HG03457 (cell line): Measurements from ENCODE around the gene IL24.

Experiments used
- ATAC-seq: cut with Tn5 transposase; IDR thresholded peaks from one replicate; pipeline ENCODE4 v1.9.1; 2021; ENCODE audit warnings: moderate number of reproducible peaks; ENCODE audit not compliant: unreplicated experiment

Gene IL24

DNA sequence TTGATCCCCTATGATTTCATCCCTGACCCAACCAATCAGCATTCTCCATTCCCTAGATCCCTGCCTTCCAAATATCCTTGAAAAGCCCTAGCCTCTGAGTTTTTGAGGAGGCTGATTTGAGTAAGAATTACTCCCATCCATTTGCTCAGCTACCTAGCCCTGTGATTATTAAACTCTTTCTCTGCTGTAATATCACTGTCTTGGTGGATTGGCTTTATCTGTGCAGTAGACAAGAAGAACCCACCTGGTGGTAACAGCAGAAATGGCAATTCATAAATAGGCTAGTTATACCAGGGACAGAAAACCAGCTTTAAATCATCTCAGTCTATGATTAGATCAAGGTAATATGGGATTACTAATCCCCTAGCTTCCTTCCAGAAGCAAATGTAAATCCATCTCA lies 18.8 kb upstream of the IL24 start:
- no peak for ATAC-seq

- no peak for ATAC-seq
Measured at GRCh38 chr1:206880314-206880713, 16.9 kb upstream of the IL24 start.

- no peak for ATAC-seq
Measured at GRCh38 chr1:206882555-206882954, 14.7 kb upstream of the IL24 start.

DNA sequence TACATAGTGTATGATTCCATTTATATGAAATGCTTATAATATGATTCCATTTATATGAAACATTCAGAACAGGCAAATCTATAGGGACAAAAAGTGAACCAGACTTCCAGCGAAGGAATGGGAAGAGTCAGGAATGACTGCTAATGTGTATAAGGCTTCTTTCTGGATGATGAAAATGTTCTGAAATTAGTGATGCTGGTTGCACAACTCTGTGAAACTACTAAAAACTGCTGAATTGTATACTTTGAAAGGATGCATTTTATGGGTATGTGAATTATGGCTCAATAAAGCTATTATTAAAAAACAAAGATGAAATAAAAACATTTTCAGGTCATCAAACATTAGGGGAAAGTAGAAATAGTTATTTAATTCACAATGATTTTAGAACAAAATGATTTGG lies 14.1 kb upstream of the IL24 start:
- ATAC-seq: no peak

DNA sequence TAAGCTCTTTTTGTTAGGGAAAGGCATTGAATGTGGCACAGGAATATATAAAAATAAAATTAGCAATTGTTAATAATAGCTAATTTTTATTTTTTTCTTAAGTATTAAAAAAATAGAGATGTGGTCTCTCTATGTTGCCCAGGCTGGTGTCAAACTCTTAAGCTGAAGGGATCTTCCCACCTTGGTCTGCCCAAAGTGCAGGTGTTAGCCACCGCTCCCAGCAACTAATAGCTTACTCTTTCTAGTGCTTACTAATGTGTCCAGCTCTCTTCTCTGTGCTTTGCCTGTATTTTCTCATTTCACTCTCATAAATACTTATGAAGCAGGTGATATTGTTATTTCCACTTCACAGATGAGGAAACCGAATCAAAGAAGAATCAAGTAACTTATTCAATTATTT lies 13.4 kb upstream of the IL24 start:
- ATAC-seq: no peak

- no peak for ATAC-seq
Measured at GRCh38 chr1:206885341-206886060, 11.7 kb upstream of the IL24 start.

DNA sequence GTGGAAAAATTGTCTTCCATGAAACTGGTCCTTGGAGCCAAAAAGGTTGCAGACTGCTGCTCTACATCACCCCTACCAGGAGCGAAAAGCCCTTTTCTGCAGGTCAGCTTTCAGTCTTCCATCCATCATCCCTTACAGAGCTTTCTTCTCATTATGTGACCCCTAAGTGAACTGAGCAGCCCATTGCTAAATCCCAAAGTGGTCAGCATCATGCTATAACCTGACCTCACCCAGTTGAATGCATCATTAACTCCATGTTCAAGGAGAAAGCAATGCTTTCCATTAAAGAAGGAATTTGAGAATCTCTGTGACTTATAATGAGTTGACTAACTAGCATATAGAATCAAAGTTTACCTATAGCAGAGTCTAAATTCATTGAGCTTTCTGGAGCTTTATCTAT lies 10.4 kb upstream of the IL24 start:
- ATAC-seq: no peak

DNA sequence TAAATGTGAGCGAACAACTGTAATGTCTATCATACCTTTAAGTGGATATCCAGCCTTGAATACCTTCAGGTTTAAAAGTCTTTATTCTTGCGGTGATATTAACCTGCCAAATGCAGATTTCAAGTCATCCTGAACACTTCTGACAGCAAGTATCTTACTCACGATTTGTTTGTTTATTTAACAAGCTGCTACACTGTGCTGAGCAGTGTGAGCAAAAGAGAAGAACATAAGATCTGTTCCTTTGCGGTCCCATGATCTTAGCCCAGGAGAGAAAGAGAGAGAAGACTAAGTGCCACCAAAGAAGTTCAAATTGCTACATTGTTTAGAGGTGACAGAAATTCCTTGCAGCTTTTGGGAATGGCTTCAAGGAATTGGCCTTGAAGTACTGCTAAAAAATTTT lies 9.5 kb upstream of the IL24 start:
- no peak for ATAC-seq

DNA sequence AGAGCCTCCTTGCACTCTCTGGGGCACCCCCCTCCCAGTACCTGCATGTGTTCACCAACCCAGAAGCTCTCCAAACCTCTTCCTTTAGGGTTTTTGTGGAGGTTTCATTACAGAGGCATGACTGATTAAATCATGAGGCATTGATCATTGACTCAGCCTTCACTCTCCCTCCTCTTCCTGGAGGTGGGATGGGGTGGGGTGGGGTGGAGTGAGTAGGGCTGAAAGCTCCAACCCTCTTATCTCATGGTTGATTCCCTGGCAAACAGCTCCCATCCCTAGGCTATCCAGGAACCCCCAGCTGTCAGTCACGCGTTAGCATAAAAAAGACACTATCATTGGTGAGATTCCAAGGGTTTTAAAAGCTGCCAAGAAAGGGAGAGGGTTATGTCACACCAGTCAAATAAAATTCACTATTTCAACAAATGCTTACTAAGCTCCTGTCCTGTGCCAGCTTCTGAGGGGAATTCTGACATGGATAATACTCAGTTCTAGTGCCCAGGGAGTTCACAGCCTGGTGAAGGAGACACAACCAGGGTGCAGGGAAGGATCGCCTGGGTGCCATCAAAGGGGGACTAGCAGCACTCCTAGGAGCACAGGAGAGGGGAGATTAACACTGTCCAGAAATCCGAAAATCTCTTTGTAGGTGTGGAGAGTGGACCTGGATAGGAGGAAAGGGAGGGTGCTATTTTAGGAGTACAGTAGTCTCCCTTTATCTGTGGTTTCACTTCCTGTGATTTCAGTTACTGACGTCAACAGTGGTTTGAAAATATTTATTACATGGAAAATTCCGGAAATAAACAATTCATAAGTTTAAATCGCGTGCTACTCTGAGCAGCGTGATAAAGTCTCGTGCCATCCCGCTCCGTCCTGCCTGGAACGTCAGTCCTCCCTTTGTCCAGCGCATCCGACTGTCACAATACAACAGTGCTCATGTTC lies 6.8 kb upstream of the IL24 start:
- ATAC-seq: no peak

GRCh38 chr1:206891412-206891811 lies 5.8 kb upstream of the IL24 start:
- ATAC-seq: no peak

GRCh38 chr1:206892351-206892984 lies 4.8 kb upstream of the IL24 start:
- no peak for ATAC-seq

DNA sequence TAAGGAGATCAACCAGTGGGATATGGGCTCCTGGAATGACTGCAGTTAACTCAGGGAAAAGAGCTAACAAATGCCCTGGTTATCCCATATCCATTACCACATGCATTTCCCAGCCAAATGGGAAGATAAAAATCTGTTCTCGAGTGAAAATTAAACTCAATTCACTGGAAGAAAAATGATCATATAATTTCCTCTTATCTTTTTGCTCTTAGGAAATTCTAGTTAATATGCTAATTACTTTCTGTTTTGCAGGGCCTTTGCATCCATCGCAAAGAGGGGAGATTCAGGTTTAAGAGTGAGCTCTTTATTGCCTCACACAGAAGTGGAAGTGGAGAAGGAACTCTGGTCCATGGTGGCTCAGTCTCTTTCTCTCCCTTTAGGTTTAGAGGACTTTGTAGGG lies 3.9 kb upstream of the IL24 start:
- ATAC-seq: no peak

DNA sequence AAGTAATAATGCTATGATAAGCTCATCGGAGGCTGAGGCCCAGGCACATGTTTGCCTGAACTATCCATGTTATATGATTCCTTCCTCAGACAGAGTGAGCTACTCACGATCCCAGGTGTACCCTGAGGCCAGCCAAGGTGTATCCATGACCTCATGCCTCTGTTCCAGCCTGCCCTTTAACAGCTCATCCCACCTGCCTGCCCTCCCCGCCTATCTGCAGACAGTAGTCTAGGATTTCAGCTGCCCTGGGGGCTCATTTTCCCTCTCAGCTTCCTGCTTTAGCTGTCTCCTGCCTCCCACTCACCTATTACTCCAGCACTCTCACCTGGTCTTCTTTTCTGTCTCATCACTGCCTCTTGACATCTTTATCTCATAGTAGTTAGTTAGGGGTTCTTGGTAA lies 1.9 kb upstream of the IL24 start:
- no peak for ATAC-seq

DNA sequence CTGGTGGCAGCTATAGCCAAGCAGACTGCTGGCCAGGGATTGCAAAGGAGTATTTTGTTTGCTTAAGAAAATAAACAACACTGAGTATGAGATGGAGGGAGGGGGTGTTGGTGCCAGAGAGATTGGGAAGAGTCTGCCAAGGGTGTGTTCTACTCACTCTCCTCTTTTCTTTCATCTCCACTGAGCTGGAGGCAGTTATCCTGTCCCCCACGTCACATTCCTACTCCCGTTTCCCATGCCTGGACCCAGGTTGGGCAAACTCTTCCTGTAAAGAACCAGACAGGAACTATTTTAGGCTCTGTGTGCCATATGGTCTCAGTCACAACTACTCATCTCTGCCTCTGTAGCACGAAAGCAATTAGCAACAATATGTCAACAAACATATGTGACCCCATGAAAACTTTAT lies 1.4 kb upstream of the IL24 start:
- no peak for ATAC-seq

- ATAC-seq: no peak
Measured at GRCh38 chr1:206896261-206896660, 982 bp upstream of the IL24 start.

- ATAC-seq: no peak
Measured at GRCh38 chr1:206898089-206898914, 1.1 kb downstream of the IL24 start.

DNA sequence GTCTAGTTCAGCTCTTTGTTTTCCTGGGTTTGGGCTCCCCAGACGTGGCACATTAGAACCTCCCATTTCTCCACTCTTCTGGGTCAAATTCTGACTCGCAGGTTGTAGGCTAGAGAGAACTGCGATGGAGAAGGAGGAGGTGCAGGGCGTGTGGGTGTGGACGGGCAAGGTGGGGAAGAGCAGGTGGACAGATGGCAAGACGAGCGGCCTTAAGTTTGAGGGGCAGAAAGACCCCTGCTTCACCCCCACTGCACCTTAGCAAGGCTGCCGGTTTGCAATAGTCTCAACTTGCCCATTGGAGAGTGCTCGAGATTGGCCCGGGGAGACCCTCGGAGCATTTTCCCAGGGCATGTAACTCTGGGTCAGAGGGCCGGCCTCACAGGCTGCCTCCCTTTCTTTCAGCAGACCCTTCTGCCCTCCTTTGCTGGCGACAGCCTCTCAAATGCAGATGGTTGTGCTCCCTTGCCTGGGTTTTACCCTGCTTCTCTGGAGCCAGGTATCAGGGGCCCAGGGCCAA lies 1.7 kb downstream of the IL24 start:
- no peak for ATAC-seq

DNA sequence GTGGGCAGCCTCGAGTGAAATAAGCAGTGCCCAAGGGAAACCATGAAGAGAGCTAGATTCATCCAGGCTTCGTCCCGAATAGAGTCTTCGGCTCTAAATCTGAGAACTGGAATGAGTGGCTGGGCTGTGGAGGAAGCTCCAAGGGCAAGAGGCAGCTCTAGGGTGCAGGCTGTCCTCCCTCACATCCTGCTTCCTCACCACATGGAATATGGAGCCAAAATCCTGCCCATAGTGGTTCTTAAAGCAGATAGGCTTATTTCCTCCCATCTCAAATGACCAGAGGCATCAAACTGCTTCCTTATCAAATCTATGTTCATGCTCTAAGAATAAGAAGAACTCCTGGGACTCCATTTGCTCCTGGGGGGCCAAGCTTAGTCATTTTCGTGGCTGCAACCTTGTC lies 2.5 kb downstream of the IL24 start:
- no peak for ATAC-seq

DNA sequence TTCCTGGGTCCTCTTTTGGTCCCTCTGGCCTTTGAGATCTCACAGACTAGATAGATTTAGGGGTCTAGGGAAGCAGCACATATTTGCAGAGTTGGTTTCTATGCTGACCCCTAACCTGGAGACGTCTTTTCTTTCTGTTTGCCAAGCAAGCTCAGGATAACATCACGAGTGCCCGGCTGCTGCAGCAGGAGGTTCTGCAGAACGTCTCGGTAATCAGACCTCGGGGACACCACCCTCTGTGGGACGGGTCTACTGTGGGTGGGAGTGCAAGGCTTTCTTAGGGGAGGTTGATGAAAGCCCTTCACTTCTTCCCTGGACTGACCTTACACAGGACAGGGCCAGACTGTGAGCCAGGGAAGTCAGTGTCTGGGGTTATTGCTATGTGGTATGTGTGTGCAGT lies 2.9 kb downstream of the IL24 start:
- ATAC-seq: no peak

DNA sequence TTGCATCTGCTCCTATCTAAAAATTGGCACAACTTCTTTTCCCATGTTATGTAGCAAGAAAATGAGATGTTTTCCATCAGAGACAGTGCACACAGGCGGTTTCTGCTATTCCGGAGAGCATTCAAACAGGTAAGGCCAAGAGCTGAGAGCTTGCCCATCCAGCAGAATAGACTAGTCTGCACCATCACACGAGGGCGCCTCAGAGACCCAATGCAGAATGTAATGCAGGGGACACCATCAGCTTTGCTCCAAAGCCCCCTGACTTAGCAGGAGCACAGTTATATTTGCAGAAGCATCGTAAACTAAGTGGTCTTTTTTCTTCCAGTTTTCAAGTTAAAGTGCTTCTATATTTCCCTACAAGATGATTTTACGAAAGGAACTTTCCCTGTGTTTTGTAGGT lies 4.7 kb downstream of the IL24 start:
- ATAC-seq: no peak

- no peak for ATAC-seq
Measured at GRCh38 chr1:206902702-206903101, 5.5 kb downstream of the IL24 start.
